GM18508 (cell line): Measurements from ENCODE around the gene SMYD3.

Experiments
- ATAC-seq: cut with Tn5 transposase; IDR thresholded peaks from one replicate; pipeline ENCODE4 v1.9.1; 2021; ENCODE audit warnings: moderate number of reproducible peaks; ENCODE audit not compliant: insufficient read depth, unreplicated experiment

SMYD3 gene

DNA sequence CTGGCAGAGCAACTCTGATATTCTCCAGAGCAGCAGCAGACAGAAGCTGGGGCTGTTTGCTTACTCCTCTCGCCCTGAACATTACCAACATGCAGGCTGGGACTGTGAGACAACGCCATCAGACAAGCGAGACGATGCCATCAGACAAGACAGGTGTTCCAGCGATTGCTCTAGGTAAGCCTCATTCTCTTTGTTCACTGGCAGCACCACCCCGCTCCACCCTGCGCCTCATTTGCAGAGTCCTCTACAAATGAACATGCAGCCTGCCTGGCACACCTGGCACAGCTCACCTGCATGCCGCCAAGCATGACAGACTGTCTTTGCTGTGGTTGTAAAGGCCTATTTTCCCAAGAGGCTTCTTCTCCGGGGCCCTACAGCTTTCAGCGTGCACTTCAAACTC is 346.2 kb downstream of the SMYD3 start:
- ATAC-seq = no peak

DNA sequence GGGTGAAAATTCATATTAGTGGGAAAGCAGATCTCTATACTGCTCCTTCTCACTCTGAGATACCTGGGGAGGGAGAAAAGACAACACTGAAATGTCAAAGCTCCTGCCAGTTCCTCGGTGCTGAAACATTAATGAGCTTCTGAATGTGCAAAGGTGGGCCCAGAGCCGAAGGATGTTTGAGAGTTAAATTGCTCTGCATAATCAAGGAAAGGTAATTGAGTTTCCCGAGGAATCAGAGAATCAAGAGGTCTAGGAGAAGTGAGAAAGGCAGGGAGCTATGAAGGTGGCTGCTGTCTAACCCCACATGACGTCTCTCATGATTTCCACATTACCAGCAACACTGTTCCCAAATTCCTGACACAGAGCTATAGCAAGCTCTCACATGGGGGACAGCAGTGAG is 346.7 kb downstream of the SMYD3 start:
- no peak for ATAC-seq

DNA sequence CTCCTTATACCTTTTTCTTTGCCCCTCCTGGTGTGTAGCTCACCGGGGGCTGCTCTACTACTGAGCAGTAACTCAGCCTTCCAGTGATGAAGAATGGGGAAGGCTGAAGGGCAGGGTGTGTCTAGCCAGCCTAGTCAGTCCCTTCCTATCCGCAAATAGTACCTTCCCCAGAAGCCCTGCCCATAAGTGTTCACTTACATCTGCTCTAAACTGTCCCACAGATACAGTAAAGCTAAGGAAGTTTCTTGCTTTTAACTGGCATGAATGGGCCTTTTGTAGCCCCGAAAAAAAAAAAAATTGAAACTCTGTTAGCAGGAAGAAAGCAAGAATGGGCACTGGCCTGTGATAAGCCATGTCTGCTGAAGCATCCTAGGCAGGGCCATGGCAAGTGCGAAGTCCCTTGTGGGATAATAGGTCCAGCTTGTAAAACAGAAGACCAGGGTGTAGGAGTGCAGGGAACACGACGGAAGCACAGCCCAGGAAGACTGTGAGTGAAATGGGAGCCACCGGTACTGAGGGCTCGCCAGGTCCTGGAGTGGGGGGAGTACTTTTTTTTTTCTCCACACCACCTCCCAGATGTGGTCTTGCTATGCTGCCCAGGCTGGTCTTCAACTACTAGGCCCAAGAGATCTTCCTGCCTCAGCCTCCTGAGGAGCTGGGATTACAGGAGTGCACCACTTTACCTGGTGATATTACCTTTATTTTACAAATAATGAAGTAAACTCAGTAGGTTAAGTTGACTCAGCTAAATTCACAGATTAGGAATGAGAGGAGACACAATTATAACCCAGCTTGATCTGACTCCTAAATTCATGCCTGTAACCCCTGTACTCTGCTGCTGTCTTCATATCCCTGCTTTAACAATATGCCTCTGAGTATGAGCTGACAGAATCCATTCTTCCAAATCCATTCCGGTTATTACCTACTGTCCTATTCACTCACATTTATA is 347.5 kb downstream of the SMYD3 start:
- ATAC-seq = no peak

- no peak for ATAC-seq
Measured at GRCh38 chr1:246158131-246158530, 348.9 kb downstream of the SMYD3 start.

GRCh38 chr1:246157516-246157915 is 349.6 kb downstream of the SMYD3 start:
- no peak for ATAC-seq

- ATAC-seq = no peak
Measured at GRCh38 chr1:246156847-246157246, 350.2 kb downstream of the SMYD3 start.

- ATAC-seq = no peak
Measured at GRCh38 chr1:246155923-246156322, 351.2 kb downstream of the SMYD3 start.

- no peak for ATAC-seq
Measured at GRCh38 chr1:246153796-246154212, 353.3 kb downstream of the SMYD3 start.

DNA sequence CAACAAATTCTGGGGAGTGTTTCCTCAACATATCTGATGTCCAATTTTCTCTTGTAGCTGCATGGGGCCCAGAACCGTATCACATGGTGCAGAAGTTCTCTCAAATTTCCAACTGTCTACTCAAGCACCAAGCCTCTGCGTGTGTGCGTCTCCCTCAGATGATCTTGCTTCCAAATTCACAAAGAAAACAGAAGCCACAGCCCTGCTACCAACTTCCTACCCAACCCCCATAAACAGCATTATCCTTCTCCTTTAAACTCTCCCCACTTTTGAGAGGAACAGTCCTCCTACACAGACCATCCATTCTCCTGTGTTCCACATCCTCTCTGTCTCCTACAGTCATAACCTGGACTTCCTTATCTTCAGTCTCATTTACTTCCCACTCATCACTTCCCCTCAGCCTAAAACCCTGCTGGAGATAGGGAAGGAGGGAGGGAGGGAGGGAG is 354.1 kb downstream of the SMYD3 start:
- no peak for ATAC-seq

DNA sequence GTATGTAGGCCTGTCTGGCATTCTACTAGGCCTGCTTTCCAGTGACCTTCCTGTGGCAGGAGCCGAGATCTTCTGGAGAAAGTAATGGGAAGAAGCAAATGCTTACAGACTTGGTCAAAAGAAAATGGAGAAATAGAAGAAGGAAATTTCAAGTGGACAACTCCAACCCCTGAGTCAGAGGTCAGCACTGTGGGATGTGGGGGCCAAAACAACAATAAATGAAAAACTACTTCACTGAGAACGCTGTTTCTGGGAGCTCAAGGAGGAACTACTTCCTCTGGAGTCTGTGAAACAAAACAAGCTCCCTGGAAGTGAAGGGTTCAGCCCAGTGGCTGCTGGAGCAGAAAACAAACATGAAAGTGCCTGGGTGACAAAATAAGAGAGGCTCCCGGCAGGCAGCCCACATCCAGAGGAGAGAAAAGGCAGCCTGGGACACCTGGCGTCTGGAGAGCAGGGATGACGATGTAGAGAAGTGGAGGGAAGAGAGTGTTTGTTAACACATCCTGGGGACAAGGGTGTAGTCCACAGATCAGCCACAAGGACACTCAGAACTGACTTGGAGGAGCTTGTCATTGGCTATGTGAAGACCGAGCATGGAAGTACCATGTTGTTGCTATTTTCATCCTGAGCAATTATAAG is 355.2 kb downstream of the SMYD3 start:
- no peak for ATAC-seq

- no peak for ATAC-seq
Measured at GRCh38 chr1:246149543-246149942, 357.5 kb downstream of the SMYD3 start.

- no peak for ATAC-seq
Measured at GRCh38 chr1:246147524-246148461, 359.3 kb downstream of the SMYD3 start.

GRCh38 chr1:246146804-246147523 is 360.1 kb downstream of the SMYD3 start:
- ATAC-seq = no peak

DNA sequence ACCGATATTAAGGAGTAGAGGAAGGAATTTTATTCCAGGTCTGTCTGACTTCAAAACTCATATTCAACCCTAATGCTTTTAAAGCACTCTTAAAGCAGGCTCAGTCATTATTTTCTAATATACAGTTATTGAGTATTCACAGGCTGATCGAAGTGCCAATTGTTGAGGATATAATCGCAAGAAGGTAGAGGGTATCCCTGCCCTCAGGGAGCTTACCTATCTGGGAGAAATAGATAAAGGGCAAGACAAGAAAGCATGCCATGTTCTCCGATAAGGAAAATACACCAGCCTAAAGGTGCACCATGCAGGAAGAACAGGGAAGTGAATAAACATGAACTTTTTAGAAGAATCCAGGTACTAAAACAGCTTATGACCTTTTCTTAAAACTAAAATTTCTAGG is 361.2 kb downstream of the SMYD3 start:
- ATAC-seq = no peak

DNA sequence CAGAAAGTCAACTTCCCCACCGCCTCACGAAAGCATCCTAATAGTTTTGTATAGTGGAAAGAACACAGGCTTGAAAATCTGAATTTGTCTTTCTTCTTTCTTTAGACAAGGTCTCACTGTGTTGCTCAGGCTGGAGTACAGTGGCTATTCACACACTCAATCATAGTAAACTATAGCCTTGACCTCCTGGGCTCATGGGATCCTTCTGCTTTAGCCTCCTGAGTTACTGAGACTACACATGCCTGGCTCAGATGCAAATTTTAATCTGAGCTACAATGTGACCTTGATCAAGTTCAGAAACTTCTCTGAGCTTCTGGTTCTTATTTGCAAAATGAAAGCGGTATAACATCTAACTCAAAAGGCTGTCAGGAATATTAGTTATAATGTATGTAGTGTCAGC is 362.1 kb downstream of the SMYD3 start:
- no peak for ATAC-seq

GRCh38 chr1:246142320-246142893 is 364.7 kb downstream of the SMYD3 start:
- ATAC-seq = no peak

DNA sequence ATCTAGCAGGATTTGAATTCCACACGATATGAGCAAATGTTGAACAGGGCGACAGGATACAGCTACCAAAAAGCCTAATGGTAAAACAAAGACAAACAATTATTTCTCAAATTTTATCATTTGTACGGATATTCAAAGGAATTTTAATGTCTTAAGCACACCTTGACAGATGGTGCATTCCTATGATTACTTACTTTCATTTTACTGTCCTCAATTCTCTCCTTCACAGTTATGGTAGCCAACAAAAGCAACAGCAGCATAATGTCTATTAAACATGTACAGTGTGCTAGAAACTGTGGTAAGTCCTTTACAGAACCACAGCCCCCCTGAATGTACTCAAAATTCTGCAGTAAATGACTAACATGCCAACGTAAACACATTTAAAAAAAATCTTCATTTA is 365.8 kb downstream of the SMYD3 start:
- ATAC-seq = no peak

DNA sequence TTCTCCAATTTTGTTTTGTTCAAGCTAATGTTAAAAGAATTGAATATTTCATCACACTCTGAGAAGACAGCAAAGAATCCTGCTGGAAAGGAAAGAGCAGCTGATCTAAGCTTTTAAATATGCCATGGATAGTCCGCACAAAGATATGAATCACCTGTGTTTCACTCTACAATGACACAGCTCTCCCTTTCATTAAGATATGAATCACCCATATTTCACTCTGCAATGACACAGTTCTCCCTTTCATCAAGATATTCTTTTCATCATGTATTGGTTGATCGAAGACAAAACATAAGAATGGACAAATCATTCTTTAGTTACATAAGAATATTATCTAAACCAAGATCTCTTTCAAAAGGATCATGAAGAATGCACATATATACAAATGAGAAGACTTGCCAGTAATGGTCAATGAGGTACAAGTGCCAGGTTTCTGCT is 367.3 kb downstream of the SMYD3 start:
- ATAC-seq = no peak

DNA sequence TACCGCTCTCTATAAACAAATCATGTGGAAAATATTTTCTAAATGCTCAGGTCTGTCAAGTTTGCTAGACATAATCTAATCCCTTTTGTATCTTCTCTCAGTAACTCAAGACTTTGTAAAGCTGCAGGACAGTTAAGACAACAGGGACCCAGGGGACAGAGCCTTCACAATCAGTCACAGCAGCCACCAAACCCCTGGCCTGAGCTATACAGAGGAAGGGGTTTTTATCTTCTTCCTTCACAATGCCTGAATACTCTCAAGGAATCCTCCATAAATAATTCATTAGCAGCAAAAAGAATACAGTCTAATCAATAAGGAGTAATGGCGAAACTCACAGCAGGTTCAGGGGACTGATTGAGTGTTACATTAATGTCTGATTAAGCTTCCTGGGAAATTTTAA is 368.3 kb downstream of the SMYD3 start:
- ATAC-seq = no peak
